Mucosa of stomach (tissue), 1 donor: ENCODE results near the gene IL1RL2.

Experiments
- H3K27me3 ChIP-seq: one replicate; pipeline ENCODE4 v1.7.0; 2013; ENCODE audit warnings: mild to moderate bottlenecking, low read length; ENCODE audit not compliant: control insufficient read depth, insufficient read depth
- H3K36me3 ChIP-seq: one replicate; pipeline ENCODE4 v1.7.0; 2013; ENCODE audit warnings: low read length; ENCODE audit not compliant: control insufficient read depth, insufficient read depth
- H3K4me1 ChIP-seq: one replicate; pipeline ENCODE4 v1.7.0; 2013; ENCODE audit warnings: mild to moderate bottlenecking, low read length; ENCODE audit not compliant: control insufficient read depth, insufficient read depth
- H3K4me3 ChIP-seq: one replicate; pipeline ENCODE4 v1.7.0; 2013; ENCODE audit warnings: low read length
- H3K9ac ChIP-seq: one replicate; pipeline ENCODE4 v1.7.0; 2013; ENCODE audit warnings: mild to moderate bottlenecking, low read length, moderate library complexity
- H3K9me3 ChIP-seq: one replicate; pipeline ENCODE4 v1.7.0; 2013; ENCODE audit warnings: mild to moderate bottlenecking, low read length, moderate library complexity; ENCODE audit not compliant: control insufficient read depth
- donor health status: Pancreatic carcinoma.

The IL1RL2 gene

GRCh38 chr2:102238039-102238756, 51.4 kb downstream of the IL1RL2 start:
- Histone ChIP-seq H3K4me1 (peaks cover 21% of the 10 kb centered on the region), H3K27me3 (no peaks in the 10 kb centered on the region), H3K36me3 (no peaks in the 10 kb centered on the region), H3K9ac (no peak overlapping the region), H3K4me3 (no peak overlapping the region), H3K9me3 (no peaks in the 10 kb centered on the region)

GRCh38 chr2:102238778-102239177, 52.0 kb downstream of the IL1RL2 start:
- Histone ChIP-seq H3K9ac (no peak overlapping the region), H3K27me3 (no peaks in the 10 kb centered on the region), H3K36me3 (no peaks in the 10 kb centered on the region), H3K4me1 (peaks cover 21% of the 10 kb centered on the region), H3K9me3 (no peaks in the 10 kb centered on the region), H3K4me3 (no peak overlapping the region)

- Histone ChIP-seq H3K27me3 (no peaks in the 10 kb centered on the region), H3K36me3 (no peaks in the 10 kb centered on the region), H3K9me3 (no peaks in the 10 kb centered on the region), H3K4me3 (no peak overlapping the region), H3K9ac (no peak overlapping the region), H3K4me1 (peaks cover 21% of the 10 kb centered on the region)
These were observed 52.5 kb downstream of the IL1RL2 start for GRCh38 chr2:102239344-102239743.

- H3K4me1 ChIP-seq = peaks cover 21% of the 10 kb centered on the region
- H3K4me3 ChIP-seq = no peak overlapping the region
- peak overlapping the region; percentile 54 for H3K9ac ChIP-seq
- H3K9me3 ChIP-seq = no peaks in the 10 kb centered on the region
- H3K27me3 ChIP-seq = no peaks in the 10 kb centered on the region
- H3K36me3 ChIP-seq = no peaks in the 10 kb centered on the region
These were observed 54.0 kb downstream of the IL1RL2 start for GRCh38 chr2:102240640-102241370.

GRCh38 chr2:102241616-102242305, 54.9 kb downstream of the IL1RL2 start:
- Histone ChIP-seq H3K4me3 (no peak overlapping the region), H3K36me3 (no peaks in the 10 kb centered on the region), H3K4me1 (peaks cover 21% of the 10 kb centered on the region), H3K9me3 (no peaks in the 10 kb centered on the region), H3K9ac (peak overlapping the region; percentile 54), H3K27me3 (no peaks in the 10 kb centered on the region)

- Histone ChIP-seq H3K36me3 (no peaks in the 10 kb centered on the region), H3K4me1 (peaks cover 9% of the 10 kb centered on the region), H3K9ac (no peak overlapping the region), H3K9me3 (no peaks in the 10 kb centered on the region), H3K4me3 (no peak overlapping the region), H3K27me3 (peaks cover 4% of the 10 kb centered on the region)
These were observed 58.7 kb downstream of the IL1RL2 start for GRCh38 chr2:102245266-102246151.

- Histone ChIP-seq H3K9ac (no peak overlapping the region), H3K36me3 (no peaks in the 10 kb centered on the region), H3K4me3 (no peak overlapping the region), H3K27me3 (peaks cover 8% of the 10 kb centered on the region), H3K4me1 (peaks cover 5% of the 10 kb centered on the region), H3K9me3 (no peaks in the 10 kb centered on the region)
These were observed 63.5 kb downstream of the IL1RL2 start for GRCh38 chr2:102250278-102250821.

- H3K27me3 ChIP-seq = peaks cover 8% of the 10 kb centered on the region
- H3K4me3 ChIP-seq = peak overlapping the region; percentile 65
- H3K36me3 ChIP-seq = no peaks in the 10 kb centered on the region
- H3K4me1 ChIP-seq = peaks cover 5% of the 10 kb centered on the region
- H3K9ac ChIP-seq = peak overlapping the region; percentile 64
- H3K9me3 ChIP-seq = no peaks in the 10 kb centered on the region
These were observed 64.4 kb downstream of the IL1RL2 start for GRCh38 chr2:102251042-102251848.

- Histone ChIP-seq H3K27me3 (peaks cover 8% of the 10 kb centered on the region), H3K36me3 (no peaks in the 10 kb centered on the region), H3K9ac (no peak overlapping the region), H3K4me3 (no peak overlapping the region), H3K4me1 (peaks cover 5% of the 10 kb centered on the region), H3K9me3 (no peaks in the 10 kb centered on the region)
These were observed 65.0 kb downstream of the IL1RL2 start for GRCh38 chr2:102251849-102252203.

GRCh38 chr2:102252236-102252635, 65.4 kb downstream of the IL1RL2 start:
- H3K9ac ChIP-seq = no peak overlapping the region
- H3K9me3 ChIP-seq = no peaks in the 10 kb centered on the region
- peaks cover 8% of the 10 kb centered on the region for H3K27me3 ChIP-seq
- H3K4me3 ChIP-seq = no peak overlapping the region
- H3K36me3 ChIP-seq = no peaks in the 10 kb centered on the region
- peaks cover 5% of the 10 kb centered on the region for H3K4me1 ChIP-seq
